HG02981 (cell line): ENCODE data around the gene SLC16A10.
"Not testable (repeated sequence)": the region's sequence is repeated elsewhere in the genome, so short reads cannot be mapped to it uniquely, and the experiment has no call there.

Source experiments
- ATAC-seq: cut with Tn5 transposase; IDR thresholded peaks from one replicate; pipeline ENCODE4 v1.9.1; 2021; ENCODE audit warnings: mild to moderate bottlenecking, moderate library complexity; ENCODE audit not compliant: unreplicated experiment

Gene SLC16A10

DNA sequence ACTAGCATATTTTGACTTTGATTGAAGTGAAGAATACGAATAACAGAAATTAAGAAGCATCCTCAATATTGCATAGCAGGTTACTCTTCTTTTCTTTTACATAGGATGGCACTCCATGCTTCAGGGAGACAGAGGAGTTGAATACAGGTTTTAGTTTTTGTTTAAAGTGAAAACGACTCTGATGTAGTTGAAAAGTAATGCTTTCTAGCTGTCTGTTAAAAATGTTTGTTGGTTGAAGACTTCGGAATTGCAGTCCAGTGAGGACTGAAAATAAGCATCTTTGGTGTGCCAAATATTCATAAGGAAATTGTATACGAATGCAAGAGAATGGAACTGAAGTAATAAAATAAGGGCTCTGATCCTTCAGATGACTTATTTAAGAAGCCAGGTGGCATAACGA is 618 bp upstream of the SLC16A10 start:
- ATAC-seq, result no peak

DNA sequence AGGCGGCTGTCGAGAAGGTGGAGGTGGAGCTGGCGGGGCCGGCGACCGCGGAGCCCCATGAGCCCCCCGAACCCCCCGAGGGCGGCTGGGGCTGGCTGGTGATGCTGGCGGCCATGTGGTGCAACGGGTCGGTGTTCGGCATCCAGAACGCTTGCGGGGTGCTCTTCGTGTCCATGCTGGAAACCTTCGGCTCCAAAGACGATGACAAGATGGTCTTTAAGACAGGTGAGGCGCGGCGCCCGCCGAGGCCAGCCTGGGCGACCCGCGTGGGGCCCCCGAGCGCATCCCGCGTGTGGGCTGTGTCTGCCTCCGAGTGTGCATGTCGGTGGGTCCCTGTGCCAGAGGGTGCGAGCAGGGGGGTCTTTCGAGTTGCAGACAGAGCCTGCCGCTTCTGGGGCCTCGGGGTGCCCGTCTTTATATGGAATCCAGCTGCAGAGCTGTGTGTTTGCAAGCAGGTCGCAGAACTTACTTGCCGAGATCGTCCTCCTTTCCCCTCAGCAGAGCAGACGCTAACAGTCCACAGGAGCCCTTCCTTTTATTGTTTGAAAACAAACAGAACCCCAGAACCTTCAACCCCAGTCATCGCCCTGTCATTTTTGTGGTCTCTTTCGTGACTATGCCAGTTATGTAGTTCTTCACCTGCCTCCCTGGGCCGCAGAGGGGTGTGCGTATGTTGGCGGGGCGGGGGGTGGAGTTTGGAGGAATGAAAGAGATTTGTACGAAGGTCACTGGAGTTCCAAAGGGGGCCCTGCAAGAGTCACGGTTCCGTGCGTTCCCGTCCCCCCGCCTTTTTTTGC is 766 bp downstream of the SLC16A10 start:
- ATAC-seq, result peak; percentile 16

- ATAC-seq, result no peak
These were observed 1.3 kb downstream of the SLC16A10 start for GRCh38 chr6:111088668-111089003.

GRCh38 chr6:111090766-111091165 is 3.5 kb downstream of the SLC16A10 start:
- no peak for ATAC-seq

- no peak for ATAC-seq
These were observed 4.7 kb downstream of the SLC16A10 start for GRCh38 chr6:111091987-111092386.

GRCh38 chr6:111095488-111095887 is 8.2 kb downstream of the SLC16A10 start:
- ATAC-seq, result not testable (repeated sequence)

- no peak for ATAC-seq
These were observed 8.9 kb downstream of the SLC16A10 start for GRCh38 chr6:111096246-111096645.

DNA sequence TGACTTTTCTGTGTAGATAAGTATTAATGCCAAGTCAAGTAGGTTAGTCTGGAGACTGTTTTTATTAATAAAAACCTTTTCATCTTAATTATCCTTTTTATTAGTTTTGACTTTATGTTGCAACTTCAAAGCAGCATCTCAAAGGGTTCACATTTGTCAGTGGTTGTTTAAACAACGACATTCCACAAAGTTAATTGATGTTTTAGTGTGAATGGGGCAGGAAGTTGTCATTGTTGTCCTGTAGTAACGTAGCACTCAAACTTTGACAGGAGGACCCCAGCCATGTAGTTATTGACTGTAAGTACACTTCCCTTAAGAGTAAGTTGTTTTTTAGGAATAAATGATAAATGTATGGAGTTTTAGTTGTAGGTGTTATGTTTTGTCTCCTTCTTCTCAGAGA is 11.3 kb downstream of the SLC16A10 start:
- ATAC-seq, result no peak

GRCh38 chr6:111101987-111102386 is 14.7 kb downstream of the SLC16A10 start:
- ATAC-seq, result no peak

DNA sequence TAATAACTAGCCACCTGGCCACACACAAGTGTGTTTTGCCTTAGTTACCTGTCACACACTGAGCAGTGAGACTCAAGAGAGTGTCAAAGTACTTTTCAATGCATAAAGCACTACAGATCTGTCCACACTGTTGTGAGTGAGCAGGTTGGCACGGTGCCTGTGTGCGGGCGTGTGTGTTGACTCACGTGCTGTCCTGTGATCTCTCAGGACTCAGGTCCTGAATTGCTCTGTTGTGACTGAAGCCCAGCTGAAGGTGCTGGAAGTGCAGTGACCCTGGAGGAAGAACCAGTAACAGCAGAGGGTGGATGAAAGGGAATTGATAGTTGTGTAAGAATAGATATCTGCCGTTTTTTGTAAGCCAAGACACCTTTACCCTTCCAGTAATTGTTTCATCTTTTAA is 18.3 kb downstream of the SLC16A10 start:
- no peak for ATAC-seq

DNA sequence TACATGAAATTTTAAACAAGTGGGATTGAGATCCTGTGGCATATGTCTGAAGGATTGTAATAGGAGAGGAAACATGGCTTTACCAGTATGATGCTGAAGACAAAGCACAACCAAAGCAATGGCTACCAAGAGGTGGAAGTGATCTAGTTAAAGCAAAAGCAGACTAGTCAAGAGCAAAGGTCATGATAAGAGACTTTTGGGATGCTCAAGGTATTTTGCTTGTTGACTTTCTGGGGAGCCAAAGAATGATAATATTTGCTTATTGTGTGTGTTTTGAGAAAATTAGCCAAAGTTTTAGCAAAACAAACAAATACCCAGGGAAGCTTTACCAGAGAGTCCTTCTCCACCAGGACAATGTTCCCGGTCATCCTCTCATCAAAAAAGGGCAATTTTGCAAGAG is 20.3 kb downstream of the SLC16A10 start:
- no peak for ATAC-seq

GRCh38 chr6:111110036-111110435 is 22.7 kb downstream of the SLC16A10 start:
- ATAC-seq, result no peak

GRCh38 chr6:111113336-111114086 is 26.2 kb downstream of the SLC16A10 start:
- ATAC-seq, result no peak

GRCh38 chr6:111114087-111114443 is 26.8 kb downstream of the SLC16A10 start:
- ATAC-seq, result no peak

DNA sequence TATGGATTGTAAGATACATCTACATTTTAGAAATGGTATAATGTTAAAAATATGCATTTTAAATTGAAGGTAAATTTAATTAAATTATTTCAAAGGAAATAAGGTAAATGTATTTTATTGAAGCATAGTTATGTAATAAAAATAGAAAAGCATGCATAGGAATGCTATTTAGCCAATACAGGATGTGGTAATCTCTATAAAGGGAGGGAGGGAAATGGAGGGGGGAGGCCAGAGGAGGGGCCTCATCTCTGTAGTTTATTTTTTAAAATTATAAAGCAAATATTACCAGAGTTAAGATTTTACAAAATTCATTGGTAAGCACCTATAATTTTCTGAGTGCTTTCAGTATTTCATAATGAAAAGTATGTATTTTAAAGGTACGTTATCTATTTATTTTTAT is 27.2 kb downstream of the SLC16A10 start:
- ATAC-seq, result no peak

DNA sequence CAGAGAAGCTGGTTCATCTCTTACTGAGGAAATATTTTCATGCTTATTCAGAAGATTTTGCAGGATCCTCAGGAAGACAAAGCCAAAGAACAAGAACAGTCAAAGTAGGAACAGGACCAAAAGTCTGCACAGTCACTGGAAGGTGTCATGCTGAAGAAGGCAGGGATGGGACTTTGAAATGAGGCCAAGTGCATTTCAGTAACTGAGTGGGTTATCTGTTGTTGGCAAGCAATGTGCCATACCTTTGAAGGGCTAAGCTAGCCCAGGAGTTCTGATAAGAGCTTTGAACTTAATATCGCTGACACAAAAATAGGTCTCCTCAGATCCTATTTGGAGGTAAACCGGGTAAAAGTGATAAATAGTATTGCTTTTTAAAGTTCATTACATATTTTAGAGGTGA is 31.5 kb downstream of the SLC16A10 start:
- ATAC-seq, result no peak

DNA sequence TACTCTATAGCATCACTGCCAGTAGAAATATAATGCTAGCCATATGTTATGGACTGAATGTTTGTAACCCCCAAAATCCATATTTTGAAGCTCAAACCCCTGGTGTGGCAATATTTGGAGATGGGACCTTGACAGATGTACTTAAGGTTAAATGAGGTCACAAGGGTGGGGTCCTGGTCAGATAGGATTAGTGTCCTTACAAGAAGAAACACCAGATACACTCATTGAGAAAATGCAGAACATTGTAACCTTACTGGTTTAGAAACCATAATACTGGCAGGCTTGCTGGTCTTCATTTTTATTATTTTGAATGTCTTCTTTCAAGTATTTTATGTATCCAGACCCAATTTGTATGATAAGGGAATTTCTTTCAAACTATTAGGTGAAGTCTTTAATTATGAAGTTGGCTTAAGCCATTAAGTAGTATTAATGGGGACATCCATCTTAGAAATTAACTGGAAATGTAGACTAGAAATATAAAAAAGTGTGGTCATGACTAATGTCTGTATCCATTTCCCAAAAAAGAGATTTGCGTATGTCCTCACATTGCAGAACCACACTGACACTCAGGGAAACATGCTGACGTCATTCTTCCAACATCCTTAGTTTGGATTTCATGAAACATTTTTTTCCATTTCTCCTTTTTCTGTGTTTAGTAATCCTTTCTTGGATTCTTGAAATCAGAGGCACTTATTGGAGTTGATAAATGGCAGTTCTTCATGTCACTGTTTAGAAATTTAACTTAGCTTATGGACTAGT is 32.4 kb downstream of the SLC16A10 start:
- no peak for ATAC-seq

DNA sequence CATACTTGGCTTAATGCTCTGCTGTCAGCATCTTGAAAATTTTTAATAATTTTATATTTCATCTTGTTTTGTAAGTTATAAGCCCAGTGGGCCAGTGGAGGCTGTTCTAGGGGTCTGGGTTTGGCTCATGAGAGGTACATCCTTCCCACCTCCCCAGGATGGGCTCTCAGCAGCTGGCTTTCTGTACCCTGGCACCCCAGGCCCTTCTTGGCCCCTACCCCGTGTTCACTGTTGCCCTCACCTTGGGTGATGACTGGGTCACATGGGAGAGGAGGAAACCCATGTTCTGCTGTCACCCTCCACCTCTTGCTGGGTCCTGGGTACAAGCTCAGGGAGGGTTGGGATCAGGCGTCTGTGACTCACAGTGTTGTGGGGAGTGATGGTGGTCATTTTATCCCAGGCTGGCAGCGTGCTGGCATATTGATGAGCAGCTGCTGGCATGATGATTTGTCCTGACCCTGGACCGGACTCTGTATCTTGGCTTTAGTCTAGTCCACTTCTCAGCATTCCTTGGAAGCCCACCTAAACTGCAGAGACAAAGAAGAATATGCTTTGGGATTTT is 34.6 kb downstream of the SLC16A10 start:
- no peak for ATAC-seq

- ATAC-seq, result no peak
These were observed 35.4 kb downstream of the SLC16A10 start for GRCh38 chr6:111122458-111123286.

DNA sequence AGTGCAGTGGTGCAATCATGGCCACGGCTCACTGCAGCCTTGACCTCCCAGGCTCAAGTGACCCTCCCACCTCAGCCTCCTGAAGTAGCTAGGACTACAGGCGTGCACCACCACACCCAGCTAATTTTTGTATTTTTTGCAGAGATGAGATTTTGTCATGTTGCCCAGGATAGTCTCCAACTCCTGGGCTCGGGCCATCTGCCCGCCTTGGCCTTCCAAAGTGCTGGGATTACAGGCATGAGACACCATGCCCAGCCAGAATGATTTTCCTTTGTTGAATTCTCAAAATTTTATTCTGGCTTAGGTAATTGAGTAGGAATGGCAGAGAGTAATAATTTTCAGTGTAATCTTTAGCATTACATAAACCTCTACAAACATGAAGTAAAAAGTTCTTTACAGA is 37.1 kb downstream of the SLC16A10 start:
- no peak for ATAC-seq

DNA sequence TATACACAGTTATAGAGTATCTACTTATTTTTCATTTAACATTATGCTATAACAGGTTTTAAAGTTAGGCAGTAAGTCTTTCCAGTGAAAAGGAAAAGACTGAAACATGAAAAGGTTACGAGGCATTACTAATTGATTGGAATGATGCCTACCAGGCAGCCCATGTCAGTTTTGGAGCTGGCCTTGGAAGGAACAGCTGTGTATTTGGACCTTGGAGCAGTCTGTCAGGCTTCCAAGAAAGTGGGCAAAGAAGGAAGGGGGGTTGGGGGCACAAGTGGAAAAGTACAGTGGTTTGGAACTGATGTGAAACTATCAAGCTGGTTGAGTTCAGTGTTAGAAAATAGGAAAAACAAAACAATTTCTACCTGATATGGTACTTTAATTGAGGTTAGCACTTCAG is 41.7 kb downstream of the SLC16A10 start:
- ATAC-seq, result no peak
